Mesenchymal stem cell (in vitro differentiated cells and primary cell): ENCODE measurements around the gene ARFRP1.

Experiments
- DNase-seq: peaks from one replicate; pipeline ENCODE4 v3.0.0-alpha.2; 2013
- H2AFZ ChIP-seq: one replicate; pipeline ENCODE4 v1.6.1; 2013; ENCODE audit warnings: low read depth, mild to moderate bottlenecking, control low read depth, inconsistent platforms, low read length, moderate library complexity
- H2AK5ac ChIP-seq: 2 replicates; pipeline ENCODE4 v1.6.1; 2013; ENCODE audit warnings: low read length, moderate library complexity, mild to moderate bottlenecking, inconsistent platforms; ENCODE audit not compliant: severe bottlenecking
- H2BK120ac ChIP-seq: one replicate; pipeline ENCODE4 v1.6.1; 2013; ENCODE audit warnings: low read depth, mild to moderate bottlenecking, inconsistent platforms, low read length, moderate library complexity
- H2BK12ac ChIP-seq, 2 experiments: one replicate each; pipeline ENCODE4 v1.6.1; 2013; ENCODE audit warnings: inconsistent platforms in 2 of 2, low read length in 2 of 2, mild to moderate bottlenecking in 2 of 2, moderate library complexity in 2 of 2, control low read depth in 1 of 2
- H2BK15ac ChIP-seq: one replicate; pipeline ENCODE4 v1.6.1; 2013; ENCODE audit warnings: mild to moderate bottlenecking, low read depth, inconsistent platforms; ENCODE audit not compliant: poor library complexity, severe bottlenecking
- H2BK5ac ChIP-seq: 2 replicates; pipeline ENCODE4 v1.6.1; 2013; ENCODE audit warnings: low read depth, mild to moderate bottlenecking, low read length, control low read depth, inconsistent platforms; ENCODE audit not compliant: poor library complexity, severe bottlenecking
- H3K14ac ChIP-seq, 2 experiments: one replicate each; pipeline ENCODE4 v1.6.1; 2013; ENCODE audit warnings: inconsistent platforms in 2 of 2, low read length in 2 of 2, control low read depth in 1 of 2, mild to moderate bottlenecking in 1 of 2, moderate library complexity in 1 of 2
- H3K18ac ChIP-seq, 2 experiments: one replicate each; pipeline ENCODE4 v1.6.1; 2013; ENCODE audit warnings: inconsistent platforms in 2 of 2, low read length in 2 of 2, control low read depth in 1 of 2, low read depth in 1 of 2, mild to moderate bottlenecking in 1 of 2
- H3K23ac ChIP-seq, 2 experiments: one replicate each; pipeline ENCODE4 v1.6.1; 2013; ENCODE audit warnings: inconsistent platforms in 2 of 2, low read length in 2 of 2, mild to moderate bottlenecking in 2 of 2, moderate library complexity in 2 of 2, control low read depth in 1 of 2
- H3K27ac ChIP-seq: 2 replicates; pipeline ENCODE4 v1.5.1; 2013; ENCODE audit warnings: mild to moderate bottlenecking, moderate library complexity, low read length, control low read depth, inconsistent platforms; ENCODE audit not compliant: poor library complexity, severe bottlenecking
- H3K27me3 ChIP-seq, 2 experiments: 2 replicates each; pipeline versions ENCODE4 v1.6.1 to v1.7.0; 2013; ENCODE audit warnings: low read length in 2 of 2, mild to moderate bottlenecking in 2 of 2, moderate library complexity in 2 of 2, control low read depth in 1 of 2, inconsistent platforms in 1 of 2; ENCODE audit not compliant: control insufficient read depth in 1 of 2, insufficient read depth in 1 of 2
- H3K36me3 ChIP-seq, 2 experiments: 2 replicates each; pipeline versions ENCODE4 v1.6.1 to v1.7.0; 2013; ENCODE audit warnings: low read length in 2 of 2, control low read depth in 1 of 2, inconsistent platforms in 1 of 2, low read depth in 1 of 2, mild to moderate bottlenecking in 1 of 2; ENCODE audit not compliant: insufficient read depth in 2 of 2, control insufficient read depth in 1 of 2
- H3K4ac ChIP-seq, 2 experiments: one replicate each; pipeline ENCODE4 v1.6.1; 2013; ENCODE audit warnings: inconsistent platforms in 2 of 2, low read length in 2 of 2, mild to moderate bottlenecking in 2 of 2, moderate library complexity in 2 of 2, control low read depth in 1 of 2, low read depth in 1 of 2
- H3K4me1 ChIP-seq: 2 replicates; pipeline ENCODE4 v1.6.1; 2013; ENCODE audit warnings: low read depth, low read length, control low read depth; ENCODE audit not compliant: control insufficient read depth, insufficient read depth
- H3K4me2 ChIP-seq: 2 replicates; pipeline ENCODE4 v1.6.1; 2013; ENCODE audit warnings: low read length, mild to moderate bottlenecking, inconsistent platforms; ENCODE audit not compliant: poor library complexity, severe bottlenecking
- H3K4me3 ChIP-seq, 2 experiments: 2 replicates each; pipeline versions ENCODE4 v1.5.1 to v1.7.0; 2013; ENCODE audit warnings: low read length in 2 of 2, mild to moderate bottlenecking in 2 of 2, control low read depth in 1 of 2, low read depth in 1 of 2; ENCODE audit not compliant: insufficient read depth in 1 of 2
- H3K79me1 ChIP-seq: replicated peaks from 2 replicates; pipeline ENCODE4 v1.6.1; 2013; ENCODE audit warnings: mild to moderate bottlenecking, control low read depth, low read length, inconsistent platforms; ENCODE audit not compliant: poor library complexity, severe bottlenecking
- H3K9ac ChIP-seq: 2 replicates; pipeline ENCODE4 v1.7.0; 2013; ENCODE audit warnings: mild to moderate bottlenecking, low read length, moderate library complexity
- H3K9me3 ChIP-seq: 2 replicates; pipeline ENCODE4 v1.7.0; 2013; ENCODE audit warnings: mild to moderate bottlenecking, low read length; ENCODE audit not compliant: control insufficient read depth
- H4K8ac ChIP-seq: one replicate; pipeline ENCODE4 v1.6.1; 2013; ENCODE audit warnings: inconsistent platforms, mild to moderate bottlenecking, low read length, moderate library complexity
- H4K91ac ChIP-seq: one replicate; pipeline ENCODE4 v1.6.1; 2013; ENCODE audit warnings: mild to moderate bottlenecking, low read length, inconsistent platforms
- WGBS: methylation state at CpG from one replicate; pipeline ENCODE4 v1.1.7; 2013; ENCODE audit warnings: mixed read lengths; 5-methylcytosine and 5-hydroxymethylcytosine counted together

The ARFRP1 gene

GRCh38 chr20:63657260-63657936, 50.4 kb downstream of the ARFRP1 start:
- 86% methylated on average over 31 of the region's 31 CpGs for WGBS
- H2AFZ ChIP-seq = peak overlapping the region; percentile 94
- peak overlapping the region in 1 of 2 experiments; percentile 94 for H3K4me3 ChIP-seq
- no peak overlapping the region for H2BK5ac ChIP-seq
- H2AK5ac ChIP-seq = no peak overlapping the region
- peak overlapping the region in 1 of 2 experiments; percentile 58 for H2BK12ac ChIP-seq
- no peak overlapping the region for H3K4me2 ChIP-seq
- no peak overlapping the region for H3K14ac ChIP-seq
- no peak overlapping the region for H3K27ac ChIP-seq
- H3K4ac ChIP-seq = peak overlapping the region; percentile 83 to 90
- H2BK15ac ChIP-seq = no peak overlapping the region
- H3K9me3 ChIP-seq = no peaks in the 10 kb centered on the region
- no peak for DNase-seq
- no peak overlapping the region for H3K23ac ChIP-seq
- peaks cover 19 to 22% of the 10 kb centered on the region in 2 experiments for H3K36me3 ChIP-seq
- peak overlapping the region; percentile 97 for H3K9ac ChIP-seq
- H3K27me3 ChIP-seq = peaks cover 0 to 7% of the 10 kb centered on the region in 2 experiments
- peak overlapping the region; percentile 64 for H4K91ac ChIP-seq
- peaks cover 30% of the 10 kb centered on the region for H3K4me1 ChIP-seq
- H2BK120ac ChIP-seq = peak overlapping the region; percentile 21
- H4K8ac ChIP-seq = peak overlapping the region; percentile 97
- H3K79me1 ChIP-seq = peaks cover 22% of the 10 kb centered on the region
- peak overlapping the region in 1 of 2 experiments; percentile 74 for H3K18ac ChIP-seq

DNA sequence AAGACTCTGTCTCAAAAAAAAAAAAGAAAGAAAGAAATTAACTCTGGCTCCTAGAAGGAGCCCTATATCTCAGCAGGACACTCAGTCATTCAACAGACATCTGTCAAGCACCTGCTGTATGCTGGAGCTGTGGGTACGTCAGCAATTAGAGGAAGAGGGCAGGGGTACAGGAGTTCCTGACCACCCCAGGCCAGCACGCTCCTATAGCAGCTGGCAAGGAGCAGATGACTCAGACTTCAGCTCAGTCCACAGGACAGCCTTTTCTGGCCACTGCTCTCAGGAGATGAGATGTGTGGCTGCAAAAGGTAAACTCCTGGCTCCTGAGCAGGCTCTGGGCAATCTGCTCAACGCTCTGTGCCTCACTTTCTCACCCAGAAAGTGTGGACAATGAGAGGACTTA, 51.3 kb downstream of the ARFRP1 start:
- Histone ChIP-seq H2AFZ (no peak overlapping the region), H2BK12ac (no peak overlapping the region), H3K27me3 (peaks cover 0 to 15% of the 10 kb centered on the region in 2 experiments), H3K4me1 (peaks cover 38% of the 10 kb centered on the region), H4K91ac (no peak overlapping the region), H3K23ac (no peak overlapping the region), H2AK5ac (no peak overlapping the region), H4K8ac (no peak overlapping the region), H3K9me3 (no peaks in the 10 kb centered on the region), H3K79me1 (peaks cover 14% of the 10 kb centered on the region), H3K4me3 (no peak overlapping the region), H2BK5ac (no peak overlapping the region), H3K27ac (no peak overlapping the region), H2BK120ac (no peak overlapping the region), H3K18ac (no peak overlapping the region), H3K4ac (no peak overlapping the region), H3K36me3 (peaks cover 10 to 13% of the 10 kb centered on the region in 2 experiments), H3K4me2 (no peak overlapping the region), H2BK15ac (no peak overlapping the region), H3K14ac (no peak overlapping the region), H3K9ac (no peak overlapping the region)
- no peak for DNase-seq
- 90% methylated on average over 3 of the region's 3 CpGs for WGBS

- no peak overlapping the region for H2AK5ac ChIP-seq
- peaks cover 41% of the 10 kb centered on the region for H3K4me1 ChIP-seq
- H3K79me1 ChIP-seq = peaks cover 5% of the 10 kb centered on the region
- peaks cover 0 to under 1% of the 10 kb centered on the region in 2 experiments for H3K36me3 ChIP-seq
- no peak overlapping the region for H3K4me2 ChIP-seq
- H2BK15ac ChIP-seq = no peak overlapping the region
- 91% methylated on average over 4 of the region's 4 CpGs for WGBS
- H3K4me3 ChIP-seq = no peak overlapping the region
- no peak overlapping the region for H3K14ac ChIP-seq
- no peak overlapping the region for H4K8ac ChIP-seq
- no peak overlapping the region for H3K4ac ChIP-seq
- H2AFZ ChIP-seq = no peak overlapping the region
- H3K9me3 ChIP-seq = no peaks in the 10 kb centered on the region
- no peak overlapping the region for H2BK12ac ChIP-seq
- no peak overlapping the region for H4K91ac ChIP-seq
- H2BK5ac ChIP-seq = no peak overlapping the region
- H3K23ac ChIP-seq = no peak overlapping the region
- no peak overlapping the region for H3K18ac ChIP-seq
- H2BK120ac ChIP-seq = no peak overlapping the region
- peaks cover 0 to 19% of the 10 kb centered on the region in 2 experiments for H3K27me3 ChIP-seq
- H3K9ac ChIP-seq = no peak overlapping the region
- no peak overlapping the region for H3K27ac ChIP-seq
- no peak for DNase-seq
These were observed 52.5 kb downstream of the ARFRP1 start for GRCh38 chr20:63655249-63655648.

GRCh38 chr20:63653974-63654668, 53.7 kb downstream of the ARFRP1 start:
- Histone ChIP-seq H3K18ac (peak overlapping the region in 1 of 2 experiments; percentile 95), H3K27me3 (peaks cover 0 to 19% of the 10 kb centered on the region in 2 experiments), H3K4me2 (no peak overlapping the region), H3K9me3 (no peaks in the 10 kb centered on the region), H4K91ac (no peak overlapping the region), H3K14ac (peak overlapping the region in 1 of 2 experiments; percentile 7), H3K27ac (no peak overlapping the region), H3K9ac (no peak overlapping the region), H2AFZ (no peak overlapping the region), H3K4me1 (peaks cover 37% of the 10 kb centered on the region), H3K4me3 (no peak overlapping the region), H4K8ac (no peak overlapping the region), H3K23ac (peak overlapping the region in 1 of 2 experiments; percentile 61), H2BK5ac (no peak overlapping the region), H3K79me1 (no peaks in the 10 kb centered on the region), H2BK120ac (no peak overlapping the region), H3K4ac (peak overlapping the region in 1 of 2 experiments; percentile 72), H2BK12ac (peak overlapping the region in 1 of 2 experiments; percentile 88), H3K36me3 (no peaks in the 10 kb centered on the region), H2AK5ac (no peak overlapping the region), H2BK15ac (no peak overlapping the region)
- DNase-seq = no peak
- 63% methylated on average over 13 of the region's 15 CpGs for WGBS
